Embryonic facial prominence (tissue), 1 donor: Measurements from ENCODE around the gene CDX2.

Experiments used
- DNase-seq: peaks from one replicate; pipeline ENCODE4 v3.0.0-alpha.2; 2016; ENCODE audit errors: extremely low spot score

Gene CDX2

DNA sequence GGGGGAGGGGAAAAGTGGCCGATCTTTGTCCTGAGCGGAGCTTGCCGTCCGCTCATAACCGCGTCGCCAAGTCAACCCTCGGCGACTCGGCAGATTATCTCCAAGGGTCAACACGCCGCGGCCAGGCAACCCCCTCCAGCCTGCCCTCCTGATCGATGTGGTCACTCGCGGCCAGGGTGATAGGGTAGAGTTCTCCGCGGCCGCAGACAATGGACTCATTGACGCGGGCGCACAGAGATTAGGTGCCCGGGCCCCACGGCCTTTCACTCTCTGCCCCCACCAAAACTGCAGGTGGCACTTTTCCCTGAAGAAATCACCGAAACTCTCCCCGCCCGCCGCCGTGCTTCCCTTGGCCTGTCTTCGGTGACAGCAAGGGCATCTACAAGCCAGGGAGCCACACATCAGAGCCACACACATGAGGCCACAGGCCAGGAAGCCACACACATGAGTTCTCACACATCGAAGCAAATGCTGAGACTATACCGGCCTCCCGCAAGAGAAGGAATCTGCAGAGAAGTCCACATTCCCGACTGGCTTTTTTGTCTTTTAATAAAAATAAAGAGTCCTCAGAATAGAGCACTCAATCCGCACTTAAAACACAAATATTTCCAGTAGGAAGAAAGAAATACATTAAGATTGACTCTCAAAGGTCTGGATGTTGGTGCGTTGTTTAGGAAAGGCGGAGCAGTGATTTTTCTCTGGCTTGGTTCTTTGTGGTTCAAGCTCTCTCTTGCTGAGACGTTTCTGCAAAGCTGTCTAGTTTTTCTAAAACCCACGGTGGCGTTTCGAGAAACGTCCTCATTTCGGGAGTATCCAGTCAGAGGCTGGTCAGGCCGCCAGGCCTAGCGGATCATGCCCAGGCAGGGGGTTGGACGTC, 50.8 kb downstream of the CDX2 start:
- DNase-seq = no peak

DNA sequence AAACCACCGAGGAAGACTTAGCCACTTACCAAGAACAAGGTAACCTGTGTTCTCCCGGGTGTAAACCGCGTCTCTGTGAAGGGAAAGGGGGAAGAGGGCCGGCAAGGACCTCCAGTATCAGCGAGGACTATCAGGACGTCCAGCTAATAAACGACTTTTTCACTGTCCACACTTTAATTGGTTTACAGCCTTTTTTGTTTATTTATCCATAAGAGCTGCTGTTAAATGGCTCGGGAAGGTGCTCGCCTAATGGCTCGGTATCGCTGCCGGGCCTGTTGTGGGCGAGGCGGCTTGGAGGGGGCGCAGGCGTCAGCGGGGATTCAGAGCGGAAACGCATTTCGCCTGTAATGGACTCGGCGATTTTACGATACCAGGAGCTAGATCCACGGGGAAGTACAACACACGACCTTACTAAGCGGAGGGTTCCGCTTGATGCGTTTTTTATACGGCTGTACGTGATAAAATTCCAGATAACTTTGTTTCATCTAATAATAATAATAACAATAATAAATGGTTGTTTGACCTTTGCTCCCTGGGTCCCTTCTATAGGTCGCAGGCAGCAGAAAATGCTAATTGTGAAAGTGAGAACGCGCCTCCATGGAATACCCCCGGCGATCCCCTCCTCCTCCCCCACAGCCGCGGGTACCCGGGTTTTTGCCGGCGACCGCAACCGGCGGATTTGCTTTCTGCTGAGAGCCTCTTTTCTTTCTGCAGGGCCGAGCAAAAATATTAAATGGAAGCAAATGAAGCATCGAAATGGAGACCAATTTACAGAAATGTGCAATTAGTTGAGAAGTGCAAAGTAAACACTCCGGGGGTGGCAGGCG, 51.8 kb downstream of the CDX2 start:
- no peak for DNase-seq

DNA sequence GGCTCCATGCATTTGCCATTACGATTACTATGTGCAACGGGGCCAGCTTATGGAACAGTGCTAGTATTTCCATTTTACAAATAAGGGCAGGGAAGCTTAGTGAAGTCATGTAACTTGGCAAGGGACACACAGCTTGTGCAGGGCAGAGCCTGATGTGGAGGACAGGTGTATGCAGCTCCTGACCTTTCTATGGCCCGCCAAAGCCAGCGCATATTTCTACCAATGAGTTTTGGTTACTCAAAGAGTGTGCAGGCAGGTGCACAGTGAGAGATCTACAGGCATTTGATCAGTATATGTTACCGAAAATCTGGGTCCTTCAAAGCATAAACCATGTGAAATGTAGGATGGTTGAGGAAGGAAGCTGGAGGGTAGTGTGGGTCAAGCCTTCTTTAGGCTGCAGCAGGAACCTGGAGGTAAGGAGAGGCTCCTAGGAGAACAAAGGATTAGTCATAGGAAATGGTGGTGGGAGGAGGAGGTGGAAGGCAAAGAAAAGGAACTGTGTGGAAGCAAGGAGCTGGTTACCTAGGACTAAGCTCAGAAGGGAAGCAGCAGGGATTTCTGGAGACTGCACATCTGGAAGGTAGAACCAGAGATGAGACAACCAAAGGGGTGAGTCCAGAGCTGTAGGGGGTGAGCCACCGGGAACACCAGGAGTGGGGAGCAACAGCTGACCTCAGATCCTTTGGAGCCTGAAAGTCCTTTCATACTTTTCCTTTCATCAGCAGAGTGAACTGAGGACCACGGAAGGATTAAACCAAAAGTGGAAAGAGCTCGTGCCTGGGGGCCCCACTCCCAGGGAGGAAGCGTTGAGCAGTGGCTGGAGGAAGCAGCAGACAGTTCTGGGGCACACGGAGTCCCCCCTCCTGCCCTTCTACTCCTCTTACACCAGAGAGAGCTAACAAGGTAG, 53.6 kb downstream of the CDX2 start:
- no peak for DNase-seq

DNA sequence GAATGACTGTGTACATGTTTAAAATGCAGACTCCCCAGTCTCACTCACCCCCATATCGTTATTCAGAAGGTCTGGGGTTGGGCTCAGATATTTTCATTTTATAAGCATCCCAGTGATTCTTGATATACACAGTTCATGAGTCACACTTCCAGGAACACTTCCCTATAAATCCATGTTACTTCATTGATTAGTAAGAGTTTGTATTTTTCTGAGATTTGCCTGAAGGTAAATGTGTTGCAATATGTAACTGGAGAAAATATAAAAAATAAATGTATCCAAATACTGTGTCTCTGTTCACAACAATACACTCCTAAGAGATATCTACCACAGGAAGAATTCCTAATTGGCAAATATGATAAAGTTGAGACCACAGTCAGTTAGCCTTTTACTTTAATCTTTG, 56.0 kb downstream of the CDX2 start:
- no peak for DNase-seq

DNA sequence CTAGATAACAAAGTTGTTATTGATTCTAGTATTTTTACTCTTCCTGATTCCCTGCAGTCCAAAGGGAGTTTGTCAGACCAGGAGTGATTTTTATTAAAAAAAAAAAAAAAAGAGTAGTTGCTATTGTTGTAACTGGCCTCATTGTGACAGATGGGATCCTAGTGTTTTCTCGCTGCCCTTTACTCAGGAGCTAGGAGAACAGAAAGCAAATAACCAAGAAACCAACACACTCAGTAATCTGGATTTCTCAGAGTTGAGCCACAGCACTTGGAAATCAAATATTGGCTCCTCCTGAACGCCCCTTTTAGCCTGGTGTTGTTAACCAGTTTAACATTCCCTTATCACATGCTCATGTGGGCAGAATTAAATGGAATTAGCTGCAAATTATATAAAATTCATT, 57.6 kb downstream of the CDX2 start:
- no peak for DNase-seq
